HL-60 (cell line): ENCODE results near the gene NAGLU.

Source experiments
- DNase-seq, 2 experiments: peaks; one replicate each; pipeline ENCODE4 v3.0.0-alpha.2; 2010 to 2020; ENCODE audit warnings: low read depth in 1 of 2, low spot score in 1 of 2
- H3K27ac ChIP-seq: fragments of 250-450 bp; sonication (Bioruptor Pico); replicated peaks from 2 replicates; pipeline ENCODE4 v1.5.1; 2020; ENCODE audit warnings: mild to moderate bottlenecking, moderate library complexity
- H3K27me3 ChIP-seq: fragments of 250-450 bp; sonication (Bioruptor Pico); 2 replicates; pipeline ENCODE4 v1.5.1; 2021; ENCODE audit warnings: mild to moderate bottlenecking, moderate library complexity; ENCODE audit not compliant: insufficient read depth, poor library complexity, severe bottlenecking
- H3K4me3 ChIP-seq: replicated peaks from 2 replicates; pipeline ENCODE4 v1.5.1; 2011; ENCODE audit warnings: mild to moderate bottlenecking, control low read depth, low read length; ENCODE audit not compliant: insufficient read depth
- CTCF ChIP-seq: IDR thresholded peaks from one replicate; pipeline ENCODE4 v1.5.1; 2011; ENCODE audit warnings: low read length, control low read depth, inconsistent platforms; ENCODE audit not compliant: insufficient read depth
- GABPA ChIP-seq: IDR thresholded peaks from 2 replicates; pipeline ENCODE4 v1.6.1; 2012; ENCODE audit warnings: low read depth
- POLR2AphosphoS5 ChIP-seq: IDR thresholded peaks from 2 replicates; pipeline ENCODE4 v1.6.1; 2012; ENCODE audit warnings: low read depth
- REST ChIP-seq: IDR thresholded peaks from 2 replicates; pipeline ENCODE4 v1.6.1; 2012; ENCODE audit warnings: low read depth; ENCODE audit not compliant: insufficient replicate concordance
- SPI1 ChIP-seq: IDR thresholded peaks from 2 replicates; pipeline ENCODE4 v1.6.1; 2012; ENCODE audit warnings: low read depth, mild to moderate bottlenecking, borderline replicate concordance

Gene NAGLU

GRCh38 chr17:42518755-42519545, 17.1 kb upstream of the NAGLU start:
- H3K4me3 ChIP-seq, result no peak overlapping the region
- no peak for DNase-seq
- TF ChIP-seq POLR2AphosphoS5, result no peak
- TF ChIP-seq GABPA, result no peak
- no peak for TF ChIP-seq CTCF
- TF ChIP-seq SPI1, result no peak
- no peak for TF ChIP-seq REST
- H3K27me3 ChIP-seq, result no peaks in the 10 kb centered on the region
- H3K27ac ChIP-seq, result no peak overlapping the region; the same call in 1 of the 2 replicates

GRCh38 chr17:42519546-42520491, 16.2 kb upstream of the NAGLU start:
- Histone ChIP-seq H3K27ac (no peak overlapping the region), H3K4me3 (no peak overlapping the region), H3K27me3 (no peaks in the 10 kb centered on the region)
- TF ChIP-seq GABPA, result no peak
- TF ChIP-seq REST, result peak; percentile 38
- no peak for DNase-seq

GRCh38 chr17:42520540-42520951, 15.5 kb upstream of the NAGLU start:
- no peak overlapping the region for H3K27ac ChIP-seq
- DNase-seq, result no peak
- H3K4me3 ChIP-seq, result no peak overlapping the region
- H3K27me3 ChIP-seq, result no peaks in the 10 kb centered on the region
- TF ChIP-seq CTCF (no peak), GABPA (no peak), POLR2AphosphoS5 (no peak), REST (no peak)
